Measurements from ENCODE around the gene APLP1. TPM values are rescaled to one million over a fixed set of nuclear protein-coding genes. Genes with fewer than 3 reads are reported as not detected.

The APLP1 gene
- total RNA-seq, 2 experiments from 2014 or later, result 1.5 to 2.0 TPM

Other genes with a start within 250 kb of the APLP1 start
- 100 to 1,000 TPM; 110 to 117 TPM for gene RBM42, start 239.5 kb upstream of the APLP1 start, total RNA-seq
- gene ETV2, start 226.8 kb upstream of the APLP1 start, total RNA-seq, result 1 to 10 TPM; 1.2 to 1.9 TPM
- 100 to 1,000 TPM; 394 to 417 TPM for gene COX6B1, start 220.3 kb upstream of the APLP1 start, total RNA-seq
- gene UPK1A, start 202.1 kb upstream of the APLP1 start, total RNA-seq, result under 1 TPM in 1 of 2 experiments, not detected in 1; 0.30 TPM
- gene ZBTB32, start 164.0 kb upstream of the APLP1 start, total RNA-seq, result 100 to 1,000 TPM; 133 to 185 TPM
- gene KMT2B, start 150.6 kb upstream of the APLP1 start, total RNA-seq, result 10 to 100 TPM; 70.2 to 79.8 TPM
- gene IGFLR1, start 126.1 kb upstream of the APLP1 start, total RNA-seq, result 100 to 1,000 TPM in 1 of 2 experiments, 10 to 100 TPM in 1; 51.7 to 117 TPM
- 10 to 100 TPM; 25.1 to 35.6 TPM for gene U2AF1L4, start 123.2 kb upstream of the APLP1 start, total RNA-seq
- 10 to 100 TPM; 39.1 to 49.0 TPM for gene PSENEN, start 122.9 kb upstream of the APLP1 start, total RNA-seq
- gene LIN37, start 120.0 kb upstream of the APLP1 start, total RNA-seq, result 1 to 10 TPM; 8.9 to 9.2 TPM
- gene HSPB6, start 111.5 kb upstream of the APLP1 start, total RNA-seq, result not detected
- 10 to 100 TPM; 46.5 to 57.8 TPM for gene PROSER3, start 110.4 kb upstream of the APLP1 start, total RNA-seq
- gene ARHGAP33, start 93.0 kb upstream of the APLP1 start, total RNA-seq, result 100 to 1,000 TPM in 1 of 2 experiments, 10 to 100 TPM in 1; 40.0 to 101 TPM
- gene PRODH2, start 55.7 kb upstream of the APLP1 start, total RNA-seq, result not detected
- not detected for gene NPHS1, start 16.1 kb upstream of the APLP1 start, total RNA-seq
- 1 to 10 TPM; 1.1 to 1.4 TPM for gene KIRREL2, start 11.7 kb upstream of the APLP1 start, total RNA-seq
- 10 to 100 TPM; 52.7 to 52.9 TPM for gene NFKBID, start 32.0 kb downstream of the APLP1 start, total RNA-seq
- 100 to 1,000 TPM; 184 to 195 TPM for gene HCST, start 34.0 kb downstream of the APLP1 start, total RNA-seq
- gene TYROBP, start 39.7 kb downstream of the APLP1 start, total RNA-seq, result under 1 TPM in 1 of 2 experiments, not detected in 1; 0.96 TPM
- 10 to 100 TPM; 11.9 TPM for gene LRFN3, start 67.8 kb downstream of the APLP1 start, total RNA-seq
- 10 to 100 TPM; 19.8 to 20.2 TPM for gene SDHAF1, start 126.6 kb downstream of the APLP1 start, total RNA-seq
- 1 to 10 TPM; 1.4 to 3.2 TPM for gene SYNE4, start 140.2 kb downstream of the APLP1 start, total RNA-seq
- gene ALKBH6, start 145.6 kb downstream of the APLP1 start, total RNA-seq, result 10 to 100 TPM; 41.0 to 44.7 TPM
- 1 to 10 TPM in 1 of 2 experiments, under 1 TPM in 1; 0.98 to 1.1 TPM for gene CLIP3, start 164.3 kb downstream of the APLP1 start, total RNA-seq
- 1 to 10 TPM; 2.4 to 4.2 TPM for gene THAP8, start 185.7 kb downstream of the APLP1 start, total RNA-seq
- gene WDR62, start 186.3 kb downstream of the APLP1 start, total RNA-seq, result 10 to 100 TPM; 34.5 to 46.0 TPM
- not detected for gene OVOL3, start 242.6 kb downstream of the APLP1 start, total RNA-seq
- gene POLR2I, start 246.3 kb downstream of the APLP1 start, total RNA-seq, result 10 to 100 TPM; 63.2 to 65.3 TPM
- 100 to 1,000 TPM; 141 to 166 TPM for gene TBCB, start 246.9 kb downstream of the APLP1 start, total RNA-seq

Measured in activated CD8-positive, alpha-beta memory T cell treated with anti-CD3 and anti-CD28 coated beads, Interleukin-2, amount 10 ng/mL, durations not matched to agents 7 days and 5 days (primary cell).